Measurements from ENCODE around the gene OR52E5.

The OR52E5 gene

DNA sequence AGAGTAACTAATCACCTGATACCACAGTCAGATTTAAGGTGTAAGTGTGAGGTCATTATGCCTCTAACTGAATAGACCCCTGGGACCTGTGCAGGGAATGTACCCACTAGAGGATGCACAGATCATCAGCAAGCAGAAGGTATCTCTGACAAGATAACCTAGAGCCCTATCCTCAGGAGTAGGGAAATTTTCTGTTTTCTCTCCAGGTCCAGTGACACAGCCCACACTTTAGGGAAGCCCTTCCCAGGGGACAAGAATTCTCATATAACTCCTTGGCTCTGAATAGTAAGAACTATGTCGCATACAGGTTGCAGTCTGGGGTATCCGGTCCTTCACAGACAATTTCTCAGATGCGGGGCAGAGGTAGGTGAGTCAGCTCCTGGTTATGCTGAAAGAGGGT lies at the start of gene OR52E5:
Gene OR52E5 (plus strand): TSS at position 301 of the 400 bp plus-strand sequence. CDS start 7,569 bp downstream, outside the sequence.
- DNase-seq: no peak

DNA sequence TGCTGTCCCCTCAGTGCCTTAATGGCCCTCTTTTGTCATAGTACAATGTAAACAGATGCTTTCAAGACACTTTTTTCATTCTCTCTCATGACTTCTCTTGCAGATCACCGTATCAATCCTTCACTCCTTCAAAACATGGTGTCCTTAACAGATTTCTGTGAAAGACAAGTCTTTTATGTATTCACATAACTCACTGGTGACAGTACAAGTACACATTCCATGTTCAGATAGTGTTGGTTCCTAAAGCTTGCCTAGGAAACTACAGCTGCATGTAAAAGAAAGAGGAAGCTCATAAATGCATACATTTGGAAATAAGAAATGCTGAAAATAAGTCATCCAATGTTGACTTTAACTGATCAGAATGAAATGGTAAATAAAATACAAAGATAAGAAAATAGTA lies 46.3 kb upstream of the OR52E5 start:
- no peak for DNase-seq

DNA sequence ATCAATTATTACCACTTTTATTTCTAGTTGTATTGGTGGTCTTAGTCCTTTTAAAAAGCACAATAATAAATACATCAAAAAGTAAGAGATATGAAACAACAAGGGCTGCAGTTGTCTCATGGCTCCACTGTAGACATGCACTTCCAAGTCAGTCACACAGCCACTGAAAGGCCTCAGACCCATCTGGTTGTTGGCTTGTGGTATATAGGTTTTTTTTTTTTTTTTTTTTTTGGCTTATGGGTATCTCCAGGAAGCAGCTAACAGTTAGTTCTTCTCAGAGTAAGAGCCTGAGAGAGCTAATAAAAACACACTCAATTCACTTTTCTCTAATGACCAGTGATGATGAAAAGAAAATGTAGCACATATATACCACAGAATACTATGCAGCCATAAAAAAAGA lies 45.3 kb upstream of the OR52E5 start:
- no peak for DNase-seq

DNA sequence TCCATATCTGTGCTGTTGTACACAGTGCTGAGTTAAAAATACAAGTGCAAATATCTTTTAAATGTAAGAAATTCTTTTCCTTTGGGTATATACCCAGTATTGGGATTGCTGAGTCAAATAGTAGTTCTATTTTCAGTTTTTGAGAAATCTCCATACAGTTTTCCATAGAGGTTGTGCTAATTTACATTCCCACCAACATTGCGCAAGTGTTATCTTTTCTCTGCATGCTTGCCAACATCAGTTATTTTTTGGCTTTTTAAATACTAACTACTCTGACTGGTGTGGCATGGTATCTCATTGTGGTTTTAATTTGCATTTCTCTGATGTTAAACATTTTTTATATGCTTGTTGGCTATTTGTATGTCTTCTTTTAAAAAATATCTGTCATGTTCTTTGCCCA lies 42.0 kb upstream of the OR52E5 start:
- DNase-seq: no peak

DNA sequence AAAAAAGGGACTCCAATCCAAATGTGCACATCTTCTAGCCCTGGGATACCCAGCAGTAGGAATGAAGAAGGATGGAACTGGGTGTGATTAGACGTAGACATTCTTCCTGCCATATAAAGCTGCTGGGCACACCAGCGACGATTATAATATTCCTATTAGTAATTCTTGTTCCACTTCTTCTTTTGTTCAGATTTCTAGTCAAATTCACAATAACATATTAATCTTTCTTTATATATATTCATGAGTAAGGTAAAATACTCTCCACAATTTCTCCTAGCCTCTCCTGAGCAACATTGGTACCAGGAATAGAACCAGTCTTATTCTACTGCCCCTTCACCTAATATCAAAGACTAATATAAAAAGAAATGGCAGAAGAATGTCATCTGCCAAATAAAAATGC lies 35.4 kb upstream of the OR52E5 start, which contains the start of gene OR52E8:
Gene OR52E8 (minus strand): TSS at position 101 of the 400 bp plus-strand sequence. CDS start 0 bp downstream, at position 101.
- DNase-seq: no peak

DNA sequence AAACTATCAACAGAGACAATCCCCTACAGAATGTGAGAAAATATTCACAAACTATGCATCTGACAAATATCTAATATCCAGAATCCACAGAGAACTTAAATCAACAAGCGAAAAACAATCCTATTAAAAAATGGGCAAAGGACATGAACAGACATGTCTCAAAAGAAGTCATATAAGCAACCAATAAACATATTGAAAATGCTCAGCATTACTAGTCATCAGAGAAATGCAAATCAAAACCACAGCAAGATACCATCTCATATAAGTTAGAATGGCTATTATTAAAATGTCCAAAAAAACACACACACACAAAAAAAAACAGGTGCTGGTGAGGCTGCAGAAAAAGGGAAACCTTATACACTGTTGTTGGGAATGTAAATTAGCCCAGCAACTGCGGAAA lies 27.2 kb upstream of the OR52E5 start:
- no peak for DNase-seq

DNA sequence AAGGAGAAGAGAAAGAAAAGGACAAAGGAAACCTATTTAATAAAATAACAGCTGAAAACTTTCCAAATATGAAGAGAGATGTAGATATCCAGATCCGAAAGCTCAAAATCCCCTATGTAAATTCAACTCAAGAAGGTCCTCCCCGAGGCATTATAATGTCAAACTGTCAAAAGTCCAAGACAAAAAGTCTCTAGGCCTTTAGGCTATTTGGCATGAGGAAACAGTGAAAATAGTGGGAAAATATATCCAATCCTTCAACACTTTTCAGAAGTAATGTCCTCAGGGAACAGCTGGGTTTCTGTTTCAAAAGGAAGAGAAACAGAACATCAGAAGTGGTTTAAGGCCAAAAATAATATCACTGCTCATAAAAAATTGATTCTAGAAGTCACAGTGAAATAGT lies 14.4 kb upstream of the OR52E5 start:
- DNase-seq: no peak

DNA sequence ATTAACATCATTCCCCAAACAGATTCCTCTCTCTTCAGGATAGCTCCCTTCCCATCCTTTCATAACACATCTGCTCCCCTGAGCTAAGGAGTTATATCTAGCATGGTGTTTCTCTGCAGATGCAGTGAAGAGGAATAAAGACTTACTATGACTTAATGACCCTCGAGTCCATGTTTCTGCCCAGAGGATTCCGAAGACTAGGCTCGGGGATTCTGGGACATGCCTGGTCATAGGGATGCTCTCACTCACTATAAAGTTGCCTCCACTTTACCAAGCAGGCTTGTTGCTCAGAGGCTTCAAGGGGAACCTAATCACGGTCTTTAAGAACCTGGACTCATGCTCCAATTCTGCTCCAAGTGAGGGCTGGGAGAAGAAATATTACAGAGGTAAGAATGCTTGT lies 12.7 kb upstream of the OR52E5 start, which contains the start of gene OR52E4:
Gene OR52E4 (plus strand): TSS at position 301 of the 400 bp plus-strand sequence. CDS start 3,664 bp downstream, outside the sequence.
- DNase-seq: no peak

DNA sequence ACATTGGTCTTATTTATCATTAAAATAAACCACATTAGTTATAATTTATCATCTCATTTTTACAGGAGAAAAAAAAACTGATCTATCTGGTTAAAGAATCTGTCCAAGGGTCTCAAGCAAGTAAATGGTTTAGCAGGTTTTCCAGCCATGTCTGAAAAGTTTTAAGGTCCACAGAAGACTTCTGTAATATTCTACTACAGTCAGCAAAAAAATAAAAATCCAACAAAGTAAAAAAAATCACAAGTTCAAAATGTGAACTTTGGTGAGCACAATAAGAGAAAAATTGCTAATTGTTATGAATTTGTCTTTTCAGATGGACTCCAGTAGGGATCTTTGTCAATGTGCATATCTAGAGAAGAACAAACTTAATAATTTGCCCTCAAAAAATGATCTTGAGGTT lies 11.3 kb upstream of the OR52E5 start:
- no peak for DNase-seq

DNA sequence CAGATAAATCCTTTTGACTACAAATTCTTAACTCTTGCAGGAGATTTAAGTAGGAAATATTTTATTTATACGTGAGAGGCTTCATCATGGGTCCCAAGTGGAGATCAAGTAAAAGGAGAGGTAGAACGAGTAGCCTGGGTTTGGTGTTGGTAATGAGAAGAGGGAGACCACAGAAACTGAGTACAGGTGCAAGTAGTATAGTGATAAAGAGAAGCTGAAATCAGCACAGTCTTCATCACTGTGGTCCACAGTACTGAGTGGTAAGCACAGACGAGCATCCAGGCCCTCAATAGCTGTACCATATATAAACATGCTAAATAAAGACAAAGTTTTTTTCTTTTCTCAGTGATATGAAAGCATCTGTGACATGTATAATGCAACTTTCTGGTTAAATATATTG lies 5.8 kb upstream of the OR52E5 start:
- no peak for DNase-seq

DNA sequence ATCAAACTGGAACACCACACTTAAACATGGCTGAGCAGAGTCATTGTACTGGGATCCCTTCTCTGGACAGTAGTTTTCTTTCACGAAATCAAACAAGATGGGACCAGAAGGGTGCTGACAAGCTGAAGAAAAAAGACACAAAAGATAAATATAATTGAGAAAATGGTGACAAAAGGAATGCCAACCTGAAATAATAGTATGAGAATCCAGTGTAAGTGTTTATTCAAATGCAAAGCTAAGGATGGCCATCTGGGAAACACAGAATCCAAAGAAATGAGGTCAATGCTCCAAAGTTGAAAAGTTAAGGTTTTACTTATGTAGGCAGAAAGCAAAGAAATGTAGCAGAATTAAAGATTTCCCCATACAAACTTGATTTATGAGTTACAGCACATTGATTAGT lies 5.3 kb upstream of the OR52E5 start:
- no peak for DNase-seq

DNA sequence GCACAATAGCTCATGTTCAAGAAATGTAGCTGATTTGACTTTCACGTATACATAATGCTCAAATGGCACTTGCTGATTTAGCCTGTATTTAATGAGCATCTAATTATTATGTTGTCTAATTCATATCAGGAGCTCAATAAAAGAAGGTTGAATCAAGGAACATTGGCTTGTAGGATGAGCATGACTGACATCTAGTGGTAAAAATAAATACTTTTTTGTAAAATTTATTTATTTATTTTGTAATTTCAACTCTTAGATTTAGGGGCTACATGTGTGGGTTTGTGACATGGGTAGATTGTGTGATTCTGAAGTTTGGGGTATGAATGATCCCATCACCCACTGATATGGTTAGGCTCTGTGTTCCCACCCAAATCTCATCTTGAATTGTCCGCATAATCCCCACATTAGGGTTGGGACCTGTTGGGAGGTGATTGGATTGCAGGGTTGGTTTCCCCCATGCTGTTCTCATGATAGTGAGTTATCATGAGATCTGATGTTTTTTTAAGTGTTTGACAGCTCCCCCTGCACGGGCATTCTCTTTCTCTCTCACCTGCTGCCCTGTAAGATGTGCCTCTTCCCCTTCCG lies 1.7 kb upstream of the OR52E5 start:
- no peak for DNase-seq

DNA sequence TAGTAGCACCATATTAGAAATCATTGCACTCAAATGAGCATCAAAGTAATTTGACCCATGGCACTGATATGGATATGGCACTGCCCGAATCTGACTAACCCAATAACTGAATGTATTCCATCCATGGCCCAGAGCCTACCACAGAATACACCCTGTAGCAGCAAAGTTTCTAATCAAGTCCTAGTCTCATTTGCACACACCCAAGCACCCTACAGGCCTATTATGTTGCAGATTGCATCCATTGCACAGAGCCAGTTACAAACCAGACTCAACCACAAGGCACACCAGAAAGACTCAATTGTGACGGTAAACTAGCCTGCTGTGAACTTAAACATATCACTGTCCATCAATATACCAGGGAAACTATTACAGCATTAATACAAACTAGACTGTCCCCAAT lies 6.5 kb downstream of the OR52E5 start:
- DNase-seq: no peak

DNA sequence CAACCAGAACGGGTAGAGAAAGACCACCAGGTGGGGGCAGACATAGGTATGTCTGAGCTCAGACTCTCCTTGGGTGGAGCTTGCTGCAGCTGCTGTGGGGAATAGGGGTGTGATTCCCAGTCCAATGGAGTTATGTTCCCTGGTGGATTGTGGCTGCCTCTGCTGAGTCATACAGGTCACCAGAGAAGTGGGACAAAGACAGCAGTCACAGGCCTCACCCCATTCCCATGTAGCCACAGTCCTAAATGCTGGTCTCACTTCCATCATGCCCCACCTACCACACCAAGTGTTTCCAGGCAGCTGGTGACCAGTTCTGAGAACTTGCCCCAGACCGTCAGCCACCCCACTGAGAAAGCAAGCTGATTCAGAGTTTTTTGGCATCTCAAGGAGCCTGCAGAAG lies 17.5 kb downstream of the OR52E5 start:
- DNase-seq: no peak

DNA sequence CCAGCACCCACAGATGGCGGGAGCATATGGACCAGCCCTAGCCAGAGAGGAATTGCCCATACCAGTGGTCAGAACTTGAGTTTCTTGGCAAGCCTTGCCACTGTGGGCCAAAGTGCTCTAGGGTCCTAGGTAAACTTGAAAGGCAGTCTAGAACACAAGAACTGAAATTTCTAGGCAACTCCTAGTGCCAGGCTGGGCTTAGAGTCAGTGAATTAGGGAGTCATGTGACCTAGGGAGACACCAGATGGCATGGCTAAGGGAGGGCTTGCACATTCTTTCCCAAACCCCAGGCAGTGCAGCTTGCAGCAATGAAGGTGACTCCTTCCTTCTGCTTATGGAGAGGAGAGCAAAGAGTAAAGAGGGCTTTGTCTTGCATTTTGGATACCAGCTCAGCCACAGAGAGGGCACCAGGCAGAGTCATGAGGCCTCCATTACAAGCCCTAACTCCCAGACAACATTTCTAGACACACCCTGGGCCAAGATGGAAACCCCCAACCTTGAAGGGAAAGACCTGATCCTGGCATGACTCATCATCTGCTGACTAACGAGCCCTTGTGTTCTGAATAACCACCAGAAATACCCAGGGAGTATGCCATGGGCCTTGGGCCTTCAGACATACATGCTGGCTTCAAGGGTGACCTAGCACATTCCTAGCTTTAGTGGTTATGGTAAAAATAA lies 29.9 kb downstream of the OR52E5 start:
- DNase-seq: no peak

DNA sequence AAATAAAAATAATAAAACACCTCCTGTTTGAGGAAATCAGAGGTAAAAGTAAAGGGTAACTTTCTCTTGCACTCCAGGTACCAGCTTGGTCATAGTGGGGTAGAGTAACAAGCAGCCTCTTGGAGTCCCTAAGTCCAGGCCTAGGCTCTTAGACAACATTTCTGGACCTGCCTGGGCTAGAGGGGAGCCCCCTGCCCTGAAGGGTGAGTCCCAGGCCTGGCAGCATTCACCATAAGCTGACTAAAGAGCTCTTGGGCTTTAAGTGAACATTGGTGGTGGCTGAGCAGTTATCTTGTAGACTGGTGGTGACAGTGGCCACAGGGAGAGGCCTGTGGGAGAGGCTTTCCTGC lies 30.4 kb downstream of the OR52E5 start:
- no peak for DNase-seq

DNA sequence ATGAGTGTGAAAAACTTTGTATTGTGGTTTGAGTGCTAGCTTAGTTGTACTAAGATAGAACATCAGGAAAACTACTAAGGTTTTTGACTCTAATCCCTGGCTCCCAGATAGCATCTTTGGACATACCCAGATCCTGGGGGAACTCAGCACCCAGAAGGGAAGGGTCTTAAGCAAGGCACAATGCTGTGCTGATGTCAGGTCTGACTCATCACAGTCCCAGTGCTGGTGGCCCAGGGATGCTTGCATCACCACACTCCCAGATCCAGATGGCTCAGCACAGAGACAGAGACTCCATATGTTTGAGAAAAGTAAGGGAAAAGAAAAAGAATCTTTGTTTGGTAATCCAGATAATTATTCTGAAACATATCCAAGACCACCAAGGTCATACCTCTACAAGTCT lies 30.8 kb downstream of the OR52E5 start:
- no peak for DNase-seq

DNA sequence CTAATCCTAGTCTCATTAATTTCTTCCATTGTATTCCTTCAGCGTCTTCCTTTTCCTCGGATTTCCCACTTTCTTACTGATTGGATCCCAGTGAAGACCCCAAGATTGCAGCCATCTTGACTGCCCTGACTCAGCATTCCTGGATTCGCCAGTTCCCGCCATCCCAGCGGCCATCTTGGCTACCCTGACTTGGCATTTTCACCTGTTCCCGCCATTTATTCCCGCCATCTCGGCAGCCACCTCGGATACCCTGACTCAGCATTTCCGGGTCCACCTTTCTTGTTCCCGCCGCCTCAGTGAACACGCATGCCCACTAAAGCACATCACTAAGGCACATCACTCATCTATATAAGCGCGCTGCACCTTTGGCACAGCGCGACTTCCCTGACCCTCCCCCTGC lies 35.3 kb downstream of the OR52E5 start:
- DNase-seq: no peak

DNA sequence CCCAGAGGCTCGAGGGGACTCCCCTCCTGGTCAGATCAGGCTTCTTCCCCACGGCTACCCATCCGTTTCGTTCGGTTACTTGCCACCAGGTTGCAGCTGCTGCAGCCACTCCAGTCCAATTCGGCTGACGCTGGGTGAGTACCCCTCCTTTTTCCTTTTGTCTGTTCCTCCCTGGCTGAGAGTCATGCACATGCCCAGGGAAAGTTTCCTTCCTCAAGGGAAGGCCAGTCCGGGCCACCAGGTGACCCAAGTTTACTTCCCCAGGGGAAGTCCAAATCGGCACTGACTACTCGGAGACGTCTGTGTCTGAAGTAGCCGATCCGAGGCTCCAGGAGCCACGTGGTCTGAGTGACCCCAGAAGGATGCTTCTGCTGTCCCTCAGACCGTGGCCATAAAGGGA lies 35.8 kb downstream of the OR52E5 start:
- no peak for DNase-seq

DNA sequence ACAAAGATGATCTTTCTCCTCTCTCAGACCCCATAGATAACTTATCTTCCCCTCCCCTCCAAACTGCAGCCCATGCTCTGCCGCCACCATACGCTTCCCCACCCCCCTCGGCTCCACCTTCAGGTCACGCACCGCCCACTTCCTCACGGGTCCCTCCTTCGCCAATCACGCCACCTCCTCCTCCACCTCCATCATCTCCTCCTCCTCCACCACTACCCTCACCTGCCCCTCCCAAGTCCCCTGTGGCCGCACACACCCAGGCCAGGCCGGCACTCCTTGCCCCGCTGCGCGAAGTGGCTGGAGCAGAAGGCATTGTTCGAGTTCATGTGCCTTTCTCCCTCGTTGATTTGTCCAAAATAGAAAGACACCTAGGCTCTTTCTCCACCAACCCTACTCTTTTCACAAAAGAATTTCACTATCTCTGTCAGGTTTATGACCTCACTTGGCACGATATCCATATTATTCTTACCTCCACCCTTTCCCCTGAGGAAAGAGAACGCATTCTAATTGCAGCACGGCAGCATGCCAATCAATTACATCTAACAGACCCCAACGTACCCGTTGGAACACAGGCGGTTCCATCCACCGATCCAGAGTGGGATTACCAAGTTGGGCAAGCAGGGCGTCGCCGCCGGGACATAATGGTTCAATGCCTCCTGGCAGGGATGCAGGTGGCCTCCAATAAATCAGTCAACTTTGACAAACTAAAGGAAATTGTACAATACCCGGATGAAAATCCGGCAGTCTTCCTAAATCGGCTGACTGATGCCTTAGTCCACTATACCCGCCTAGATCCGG lies 36.8 kb downstream of the OR52E5 start:
- DNase-seq: no peak

DNA sequence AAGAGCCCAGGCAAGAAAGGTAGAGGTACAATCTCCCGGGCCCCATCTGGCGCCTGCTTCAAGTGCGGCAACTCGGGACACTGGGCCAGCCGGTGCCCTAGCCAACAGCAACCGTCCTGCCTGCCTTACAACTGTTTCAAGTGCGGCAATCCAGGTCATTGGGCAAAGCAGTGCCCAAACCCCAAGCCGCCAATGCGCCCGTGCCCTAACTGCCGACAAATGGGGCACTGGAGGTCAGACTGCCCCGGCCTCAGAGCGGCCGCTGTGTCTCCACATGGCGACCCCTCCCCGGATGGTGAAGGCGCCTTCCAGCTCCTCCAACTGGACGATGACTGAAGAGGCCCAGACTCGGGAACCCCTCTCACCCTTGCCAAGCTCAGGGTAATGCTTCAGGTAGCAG lies 37.6 kb downstream of the OR52E5 start:
- no peak for DNase-seq

DNA sequence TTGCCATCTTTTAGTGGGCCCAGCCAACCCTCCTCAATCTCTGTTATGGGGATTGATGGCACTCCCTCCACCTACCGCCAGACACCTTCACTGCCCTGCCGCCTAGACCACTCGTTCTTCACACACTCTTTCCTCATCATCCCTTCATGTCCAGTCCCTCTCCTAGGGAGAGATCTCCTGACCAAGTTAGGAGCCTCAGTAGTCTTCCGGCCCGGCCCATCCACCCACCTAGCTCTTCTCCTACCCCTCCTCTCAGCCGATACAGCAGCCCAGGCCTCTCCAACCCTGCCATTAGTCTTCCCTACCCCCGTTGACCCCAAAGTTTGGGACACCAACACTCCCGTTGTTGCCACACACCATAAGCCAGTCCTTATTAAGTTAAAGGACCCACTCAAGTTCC lies 38.1 kb downstream of the OR52E5 start:
- no peak for DNase-seq

DNA sequence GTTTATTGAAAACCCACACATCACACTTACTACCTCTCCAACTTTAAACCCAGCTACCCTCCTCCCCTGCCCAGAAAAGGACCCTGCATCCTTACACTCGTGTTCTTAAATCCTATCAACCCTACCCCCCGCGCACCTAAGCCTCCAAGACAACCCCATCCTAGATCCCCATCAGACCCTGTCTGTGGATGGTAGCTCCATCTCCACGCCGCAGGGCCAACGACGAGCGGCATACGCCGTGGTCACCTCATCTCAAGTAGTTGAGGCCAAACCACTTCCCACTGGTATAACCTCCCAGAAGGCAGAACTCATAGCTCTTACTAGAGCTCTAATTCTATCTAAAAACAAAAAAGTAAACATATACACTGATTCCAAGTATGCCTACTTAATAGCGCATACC lies 39.7 kb downstream of the OR52E5 start:
- no peak for DNase-seq

DNA sequence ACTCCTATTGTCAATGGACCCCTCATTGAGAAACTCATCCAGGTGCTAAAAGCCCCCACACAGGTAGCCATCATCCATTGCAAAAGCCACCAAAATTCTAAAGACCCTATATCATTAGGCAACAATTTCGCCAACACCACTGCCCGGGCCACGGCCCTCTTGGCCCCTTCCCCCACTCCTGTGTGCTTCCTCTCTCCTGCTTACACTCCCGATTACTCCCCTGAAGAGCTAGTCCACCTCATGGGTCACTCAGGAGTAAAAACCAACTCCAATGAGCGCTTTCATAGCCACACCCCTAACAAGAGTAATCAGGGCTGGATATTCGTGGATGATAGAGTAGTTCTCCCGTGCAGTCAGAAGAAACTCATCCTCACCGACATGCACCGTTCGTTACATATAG lies 40.1 kb downstream of the OR52E5 start:
- no peak for DNase-seq

Data from activated CD4-positive, CD25-positive, alpha-beta regulatory T cell treated with anti-CD3 and anti-CD28 coated beads, Interleukin-2, amount 50 U/mL, for 72 hours (primary cell).